HEK293T (cell line): ENCODE measurements around the gene CTAG1B.

Source experiments
- ARNT ChIP-seq: fragments of 450-650 bp; IDR thresholded peaks from 2 replicates; pipeline ENCODE4 v1.6.1; 2017; ENCODE audit warnings: mild to moderate bottlenecking
- BHLHE40 ChIP-seq: fragments of 450-650 bp; IDR thresholded peaks from 2 replicates; pipeline ENCODE4 v1.6.1; 2016; ENCODE audit warnings: mild to moderate bottlenecking, moderate library complexity, borderline replicate concordance
- ELF4 ChIP-seq: fragments of 450-650 bp; IDR thresholded peaks from 2 replicates; pipeline ENCODE4 v1.6.1; 2017; ENCODE audit warnings: antibody characterized with exemption
- FOXA1 ChIP-seq: fragments of 450-650 bp; IDR thresholded peaks from 2 replicates; pipeline ENCODE4 v1.6.1; 2016; ENCODE audit warnings: mild to moderate bottlenecking
- FOXK2 ChIP-seq: fragments of 450-650 bp; IDR thresholded peaks from 2 replicates; pipeline ENCODE4 v1.6.1; 2016; ENCODE audit warnings: mild to moderate bottlenecking
- FOXM1 ChIP-seq: fragments of 450-650 bp; IDR thresholded peaks from 2 replicates; pipeline ENCODE4 v1.6.1; 2017; ENCODE audit warnings: mild to moderate bottlenecking, borderline replicate concordance
- HDGF ChIP-seq: fragments of 450-650 bp; IDR thresholded peaks from 2 replicates; pipeline ENCODE4 v1.6.1; 2017; ENCODE audit warnings: antibody characterized with exemption, borderline replicate concordance
- LEF1 ChIP-seq: fragments of 450-650 bp; IDR thresholded peaks from 2 replicates; pipeline ENCODE4 v1.6.1; 2017; ENCODE audit warnings: mild to moderate bottlenecking, borderline replicate concordance
- NFRKB ChIP-seq: fragments of 450-650 bp; IDR thresholded peaks from 2 replicates; pipeline ENCODE4 v1.6.1; 2016; ENCODE audit warnings: mild to moderate bottlenecking, moderate library complexity
- SUZ12 ChIP-seq: fragments of 450-650 bp; IDR thresholded peaks from 2 replicates; pipeline ENCODE4 v1.6.1; 2016; ENCODE audit warnings: mild to moderate bottlenecking
- TARDBP ChIP-seq: fragments of 450-650 bp; IDR thresholded peaks from 2 replicates; pipeline ENCODE4 v1.6.1; 2016
- ZNF384 ChIP-seq: fragments of 450-650 bp; IDR thresholded peaks from 2 replicates; pipeline ENCODE4 v1.6.1; 2016

GRCh38 chrX:154602766-154603437, 16.2 kb downstream of the CTAG1B start:
- TF ChIP-seq ZNF384 (no peak), ELF4 (no peak), ARNT (no peak), BHLHE40 (no peak), NFRKB (no peak), FOXM1 (no peak), HDGF (no peak), SUZ12 (no peak), TARDBP (no peak), LEF1 (no peak), FOXA1 (no peak), FOXK2 (no peak)
